GM19324 (cell line): ENCODE measurements around the gene WWC1.

Source experiments
- ATAC-seq: cut with Tn5 transposase; IDR thresholded peaks from one replicate; pipeline ENCODE4 v1.9.1; 2021; ENCODE audit warnings: mild to moderate bottlenecking, moderate library complexity; ENCODE audit not compliant: unreplicated experiment, low FRiP score

Gene WWC1

DNA sequence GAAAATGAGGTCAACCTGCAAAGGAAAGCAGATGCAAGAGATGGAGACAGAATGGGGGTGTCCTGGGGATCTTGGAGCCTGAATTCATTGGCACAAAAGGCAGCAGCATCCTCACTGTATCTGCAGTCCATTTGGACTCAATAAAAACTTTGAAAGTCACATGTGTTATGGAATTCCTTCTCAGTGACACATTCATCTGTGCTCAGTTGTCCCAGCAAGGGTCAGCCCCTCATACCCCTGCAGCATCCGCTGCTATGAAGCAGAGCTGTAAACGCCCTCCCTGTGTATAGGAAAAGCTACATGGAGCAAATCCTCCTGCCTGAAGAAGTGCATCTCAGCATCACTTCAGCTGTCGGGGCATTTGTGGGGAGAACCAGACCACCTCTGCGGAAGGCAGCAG, 180.3 kb downstream of the WWC1 start:
- ATAC-seq = no peak

DNA sequence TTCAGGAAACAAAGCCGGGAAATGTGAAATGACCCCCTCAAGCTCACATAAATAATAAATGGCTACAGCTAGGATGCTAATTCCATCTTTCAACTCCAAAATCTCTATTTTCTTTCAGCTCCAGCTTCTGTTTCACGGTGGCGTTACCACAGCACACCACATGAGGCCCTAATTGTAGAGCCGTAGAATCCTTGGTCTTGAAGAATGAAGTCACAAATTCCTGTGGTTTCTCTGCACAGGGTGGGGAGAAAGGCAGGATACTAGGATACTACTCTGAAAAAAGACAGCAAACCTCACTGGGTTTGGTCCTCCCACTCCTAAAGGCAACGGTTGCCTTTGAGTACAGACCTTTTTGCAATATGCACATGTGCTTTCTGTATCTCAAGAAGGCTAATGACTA, 180.9 kb downstream of the WWC1 start:
- no peak for ATAC-seq

DNA sequence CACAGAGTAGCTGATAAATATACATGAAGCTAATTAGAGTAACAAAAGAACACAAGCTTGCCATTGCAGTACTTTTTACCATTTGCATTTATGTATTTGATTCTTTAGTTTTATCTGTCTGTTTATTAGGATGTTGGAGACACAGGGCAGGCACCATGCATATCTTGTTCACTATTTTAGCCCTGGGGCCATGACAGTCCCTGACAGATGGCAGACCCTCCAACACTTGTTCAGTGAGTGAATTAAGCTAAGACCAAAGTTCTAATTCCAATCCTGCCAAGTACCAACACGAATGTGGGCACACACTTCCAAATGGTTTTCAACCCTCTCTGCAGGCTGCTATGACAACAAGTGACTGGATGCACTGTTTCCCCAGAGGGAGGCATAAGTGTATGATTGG, 182.9 kb downstream of the WWC1 start:
- no peak for ATAC-seq

DNA sequence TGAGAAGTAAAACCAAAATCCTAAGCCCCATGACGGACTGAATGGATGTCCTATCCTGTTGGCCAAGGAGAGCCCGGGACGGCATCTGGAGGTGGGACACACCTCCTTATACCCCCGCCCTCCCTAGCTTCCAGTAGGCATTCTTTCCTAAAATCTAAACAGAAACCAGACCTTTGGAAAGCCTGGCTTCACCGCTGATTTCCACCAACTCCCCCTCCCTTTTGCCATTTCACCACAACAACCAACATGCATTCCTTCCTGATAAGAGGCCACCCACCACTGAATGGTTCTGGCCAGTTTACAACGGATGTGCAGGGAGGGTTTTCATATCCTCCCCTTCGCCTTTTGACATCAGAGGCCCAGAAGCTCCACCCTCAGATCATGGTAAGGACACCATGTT, 185.6 kb downstream of the WWC1 start:
- ATAC-seq = no peak

DNA sequence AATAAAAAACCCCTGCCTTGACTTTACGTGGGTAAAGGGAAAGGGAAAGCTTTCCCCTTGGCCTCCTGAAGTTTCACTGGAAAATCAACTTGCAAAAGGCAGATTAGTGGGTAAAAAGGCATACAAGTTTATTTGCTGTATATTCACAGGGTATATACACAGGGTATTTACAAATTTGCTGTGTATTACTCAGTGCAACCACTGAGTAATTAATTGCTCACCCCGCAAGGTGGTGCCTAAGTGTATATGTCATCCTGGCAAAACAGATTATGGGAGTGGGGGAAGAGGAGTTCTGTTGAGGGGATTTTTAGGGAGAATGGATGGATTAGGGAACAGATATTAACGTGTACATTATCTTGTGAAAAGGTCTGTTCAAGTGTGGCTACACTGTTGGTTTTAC, 187.7 kb downstream of the WWC1 start:
- no peak for ATAC-seq

DNA sequence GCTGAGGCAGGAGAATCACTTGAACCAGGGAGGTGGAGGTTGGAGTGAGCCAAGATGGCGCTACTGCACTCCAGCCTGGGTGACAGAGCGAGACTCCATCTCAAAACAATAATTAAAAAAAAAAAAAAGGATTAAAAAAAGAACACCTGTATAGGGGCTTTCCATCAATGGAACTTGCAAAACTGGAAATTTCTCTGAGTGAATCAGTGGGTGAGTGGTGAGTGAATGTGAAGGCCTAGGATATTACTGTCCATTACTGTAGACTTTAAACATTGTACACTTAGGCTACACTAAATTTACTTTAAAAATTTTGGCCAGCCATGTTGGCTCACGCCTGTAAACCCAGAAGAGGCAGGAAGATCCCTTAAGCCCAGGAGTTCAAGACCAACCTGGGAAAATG, 189.2 kb downstream of the WWC1 start:
- no peak for ATAC-seq

DNA sequence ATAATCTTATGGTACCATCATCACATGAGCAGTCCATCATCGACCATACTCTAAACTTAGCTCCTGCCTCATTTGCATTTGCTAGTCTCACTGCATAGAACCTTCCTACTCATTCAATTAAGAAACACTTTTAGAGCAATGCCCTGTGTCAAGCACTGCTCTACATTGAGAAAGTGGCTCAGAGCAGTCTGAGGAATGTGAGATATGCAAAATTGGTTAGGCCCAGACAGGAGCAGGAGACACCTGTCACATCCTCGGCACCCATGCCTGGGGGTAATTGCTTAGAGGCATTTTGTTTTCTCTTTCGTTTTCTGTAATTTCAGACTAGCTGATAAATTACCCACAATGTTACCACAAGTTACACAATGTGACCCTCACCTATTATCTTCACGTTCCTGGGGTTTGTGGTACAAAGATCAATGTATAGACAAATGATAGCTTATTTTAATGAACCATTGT, 189.9 kb downstream of the WWC1 start:
- ATAC-seq = peak; percentile 99

DNA sequence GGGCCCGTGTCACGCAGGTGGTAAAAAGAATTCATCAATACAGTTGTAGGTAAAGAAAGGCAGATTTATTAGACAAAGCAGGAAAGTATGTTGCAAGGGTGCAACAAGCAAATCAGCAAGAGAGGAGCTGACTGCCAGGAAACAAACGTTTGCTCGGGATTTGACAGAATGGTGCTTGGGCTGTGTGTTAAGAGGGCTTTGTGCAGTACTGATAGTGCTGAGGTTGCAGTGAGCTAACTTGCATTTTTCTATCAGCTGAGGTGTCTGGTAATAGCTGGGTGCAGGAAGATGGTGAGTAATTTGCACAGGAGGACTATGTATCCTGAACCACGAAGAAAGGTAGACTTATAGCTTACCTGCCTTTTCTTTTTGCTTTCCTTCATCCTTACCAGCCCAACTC, 190.9 kb downstream of the WWC1 start:
- no peak for ATAC-seq

DNA sequence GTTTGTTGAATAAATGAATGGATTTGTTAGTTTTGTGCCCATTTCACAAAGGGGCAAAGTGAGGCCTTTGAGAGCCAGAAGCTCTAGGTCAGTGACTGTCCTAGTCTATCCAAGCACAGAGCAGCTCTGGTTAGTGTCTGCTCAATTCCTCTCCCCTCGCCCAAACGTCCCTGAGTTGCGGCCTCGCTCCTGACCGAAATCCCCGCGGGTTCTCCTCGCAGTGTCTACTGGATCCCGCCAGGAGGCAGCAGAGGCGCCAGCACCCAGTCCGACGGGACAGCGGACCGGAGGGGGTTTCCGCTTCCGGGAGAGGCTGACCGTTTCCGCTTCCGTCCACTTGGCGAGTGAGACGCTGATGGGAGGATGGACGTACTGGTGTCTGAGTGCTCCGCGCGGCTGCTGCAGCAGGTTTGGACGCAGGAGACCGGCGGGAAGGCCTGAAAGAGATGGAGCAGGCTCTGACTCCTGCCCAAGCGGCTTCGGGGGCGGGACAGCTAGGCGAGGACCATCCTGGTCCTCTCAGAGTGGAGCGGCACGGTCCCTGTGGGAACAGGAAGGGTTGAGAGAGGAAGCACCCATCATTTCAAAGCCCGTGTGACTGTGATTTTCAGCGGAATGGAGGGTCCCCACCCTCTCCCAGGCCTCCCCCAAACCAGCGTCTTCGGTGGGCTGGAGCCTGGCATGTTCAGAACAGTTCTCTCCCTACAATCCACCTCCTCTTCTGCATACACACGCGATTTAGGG, 194.9 kb downstream of the WWC1 start, which contains the start of gene RARS1:
Gene RARS1, plus strand, starts transcription at position 336 of the 744 bp plus-strand sequence. Its CDS starts 28 bp downstream, at position 364.
- ATAC-seq = peak; percentile 85

DNA sequence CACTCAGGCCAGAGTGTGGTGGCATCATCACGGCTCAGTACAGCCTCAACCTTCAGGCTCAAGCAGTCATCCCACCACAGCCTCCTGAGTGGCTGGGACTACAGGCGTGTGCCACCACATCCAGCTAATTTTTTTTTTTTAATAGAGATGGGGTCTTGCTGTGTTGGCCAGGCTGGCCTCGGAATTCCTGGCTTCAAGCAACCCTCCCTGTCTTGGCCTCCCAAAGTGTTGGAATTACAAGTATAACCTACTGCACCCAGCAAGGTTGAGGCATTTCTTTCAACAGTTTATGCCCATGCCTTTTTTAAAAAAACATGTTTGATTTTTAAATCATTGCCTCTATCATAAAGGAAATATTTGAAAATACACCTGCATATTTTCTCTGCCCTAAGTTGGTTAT, 197.6 kb downstream of the WWC1 start:
- ATAC-seq = no peak

DNA sequence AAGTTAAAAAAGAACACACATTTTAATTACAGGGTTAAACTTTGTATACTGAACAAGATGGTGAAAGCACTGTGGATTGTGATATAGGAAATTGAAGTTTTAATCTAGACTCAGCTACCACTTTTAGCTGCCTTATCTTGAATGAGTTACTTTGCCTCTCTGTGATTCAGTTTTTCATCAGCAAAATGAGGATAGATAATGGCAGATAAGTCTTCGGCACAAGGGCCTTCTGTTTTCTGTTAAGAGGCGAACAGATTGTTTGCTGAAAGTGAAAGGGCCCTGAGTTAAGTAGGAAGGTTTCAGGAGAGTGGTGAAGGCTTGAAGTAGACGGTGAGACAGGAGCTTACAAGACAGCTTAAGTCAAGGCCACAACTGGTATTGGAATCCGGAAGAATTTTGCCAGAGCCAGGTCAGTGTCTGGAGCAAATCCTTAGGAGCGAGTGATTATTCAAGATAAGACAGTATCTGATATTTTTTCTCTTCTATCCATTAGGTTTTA, 202.7 kb downstream of the WWC1 start:
- ATAC-seq = no peak

DNA sequence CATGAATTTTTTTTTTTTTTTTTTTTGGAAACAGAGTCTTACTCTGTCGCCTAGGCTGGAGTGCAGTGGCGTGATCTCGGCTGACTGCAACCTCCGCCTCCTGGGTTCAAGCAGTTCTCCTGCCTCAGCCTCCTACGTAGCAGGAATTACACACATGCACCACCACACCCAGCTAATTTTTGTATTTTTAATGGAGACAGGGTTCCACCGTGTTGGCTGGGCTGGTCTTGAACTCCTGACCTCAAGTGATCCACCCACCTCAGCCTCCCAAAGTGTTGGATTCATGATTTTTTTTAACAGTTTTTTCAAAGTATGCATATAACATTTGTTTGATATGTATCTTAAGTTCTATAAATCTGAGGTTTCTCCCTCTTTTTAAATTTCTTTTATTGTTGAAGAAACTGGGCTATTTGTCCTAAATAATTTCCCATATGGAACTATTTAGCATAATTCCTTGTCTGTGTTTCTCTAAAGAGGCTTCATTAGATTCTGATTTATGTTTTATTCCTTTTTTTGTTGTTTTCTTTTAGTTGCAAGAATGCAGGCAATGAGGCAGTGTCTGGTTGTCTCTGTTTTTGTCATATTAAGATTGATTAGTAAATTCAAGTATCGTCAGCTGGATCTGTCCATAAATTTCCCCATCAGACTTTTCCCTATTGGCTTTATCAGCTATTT, 211.3 kb downstream of the WWC1 start:
- no peak for ATAC-seq

DNA sequence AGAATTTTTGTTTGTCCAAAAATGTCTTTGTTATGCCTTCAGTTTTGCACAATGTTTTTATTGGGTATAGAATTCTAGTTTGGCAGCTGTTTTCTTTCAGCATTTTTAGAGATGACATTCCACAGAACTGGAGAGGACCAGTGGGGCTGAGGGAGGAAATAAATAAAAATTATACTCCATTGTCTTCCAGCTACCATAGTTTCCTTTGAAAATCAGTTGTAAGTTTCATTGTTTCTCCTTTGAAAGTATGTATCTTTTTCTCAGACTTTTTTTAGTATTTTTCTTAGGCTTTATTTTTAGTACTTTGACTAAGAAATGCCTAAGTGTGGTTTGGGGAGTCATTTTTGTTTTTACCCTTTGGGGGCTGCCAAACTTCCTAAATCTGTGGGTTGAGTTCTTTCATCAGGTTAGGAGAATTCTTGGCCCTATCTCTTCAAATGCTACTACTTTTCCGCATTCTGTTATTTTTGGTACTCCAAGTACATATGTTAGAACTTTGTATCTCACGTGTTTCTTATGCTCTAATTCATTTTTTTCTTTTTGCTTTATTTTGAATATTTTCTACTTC, 222.5 kb downstream of the WWC1 start:
- no peak for ATAC-seq
